Effector memory CD4-positive, alpha-beta T cell (primary cell): ENCODE results near the gene ZPLD1.

Source experiments
- DNase-seq, 3 donors: peaks; one replicate each; pipeline ENCODE4 v3.0.0-alpha.2; 2020
- H3K27ac ChIP-seq: 2 replicates; pipeline ENCODE4 v1.7.0; 2013; ENCODE audit warnings: mild to moderate bottlenecking, low read length, moderate library complexity; ENCODE audit not compliant: insufficient read depth, poor library complexity, severe bottlenecking
- H3K27me3 ChIP-seq: replicated peaks from 2 replicates; pipeline ENCODE4 v1.7.0; 2013; ENCODE audit warnings: mild to moderate bottlenecking, low read length; ENCODE audit not compliant: insufficient read depth, control insufficient read depth, poor library complexity, severe bottlenecking
- H3K36me3 ChIP-seq: 2 replicates; pipeline ENCODE4 v1.7.0; 2013; ENCODE audit warnings: mild to moderate bottlenecking, low read length, moderate library complexity; ENCODE audit not compliant: control insufficient read depth, insufficient read depth
- H3K4me1 ChIP-seq: 2 replicates; pipeline ENCODE4 v1.7.0; 2013; ENCODE audit warnings: low read length, mild to moderate bottlenecking; ENCODE audit not compliant: control insufficient read depth, insufficient read depth, poor library complexity, severe bottlenecking
- H3K4me3 ChIP-seq: 2 replicates; pipeline ENCODE4 v1.7.0; 2013; ENCODE audit warnings: low read length, low read depth, mild to moderate bottlenecking; ENCODE audit not compliant: insufficient read depth, poor library complexity, severe bottlenecking
- H3K9me3 ChIP-seq: 2 replicates; pipeline ENCODE4 v1.7.0; 2013; ENCODE audit warnings: mild to moderate bottlenecking, low read length, moderate library complexity; ENCODE audit not compliant: control insufficient read depth

ZPLD1 gene

GRCh38 chr3:102480139-102480538, 45.3 kb downstream of the ZPLD1 start:
- Histone ChIP-seq H3K9me3 (no peaks in the 10 kb centered on the region), H3K4me3 (no peak overlapping the region), H3K4me1 (no peaks in the 10 kb centered on the region), H3K27ac (no peak overlapping the region), H3K27me3 (no peaks in the 10 kb centered on the region), H3K36me3 (no peaks in the 10 kb centered on the region)
- no peak for DNase-seq

GRCh38 chr3:102481050-102481449, 46.2 kb downstream of the ZPLD1 start:
- Histone ChIP-seq H3K4me3 (no peak overlapping the region), H3K9me3 (no peaks in the 10 kb centered on the region), H3K4me1 (no peaks in the 10 kb centered on the region), H3K27me3 (no peaks in the 10 kb centered on the region), H3K36me3 (no peaks in the 10 kb centered on the region), H3K27ac (no peak overlapping the region)
- DNase-seq: no peak

- no peak for DNase-seq
- Histone ChIP-seq H3K27me3 (no peaks in the 10 kb centered on the region), H3K9me3 (no peaks in the 10 kb centered on the region), H3K36me3 (no peaks in the 10 kb centered on the region), H3K27ac (no peak overlapping the region), H3K4me1 (no peaks in the 10 kb centered on the region), H3K4me3 (no peak overlapping the region)
Observed at GRCh38 chr3:102483556-102483955, 48.7 kb downstream of the ZPLD1 start.

GRCh38 chr3:102484363-102484762, 49.5 kb downstream of the ZPLD1 start:
- H3K4me3 ChIP-seq: no peak overlapping the region
- H3K9me3 ChIP-seq: no peaks in the 10 kb centered on the region
- H3K27ac ChIP-seq: no peak overlapping the region
- no peaks in the 10 kb centered on the region for H3K27me3 ChIP-seq
- no peak for DNase-seq
- no peaks in the 10 kb centered on the region for H3K4me1 ChIP-seq
- no peaks in the 10 kb centered on the region for H3K36me3 ChIP-seq

- Histone ChIP-seq H3K4me3 (no peak overlapping the region), H3K27ac (no peak overlapping the region), H3K9me3 (no peaks in the 10 kb centered on the region), H3K36me3 (no peaks in the 10 kb centered on the region), H3K27me3 (no peaks in the 10 kb centered on the region), H3K4me1 (no peaks in the 10 kb centered on the region)
- DNase-seq: no peak
Observed at GRCh38 chr3:102485701-102486100, 50.9 kb downstream of the ZPLD1 start.

GRCh38 chr3:102488331-102488730, 53.5 kb downstream of the ZPLD1 start:
- no peak for DNase-seq
- no peak overlapping the region for H3K4me3 ChIP-seq
- H3K9me3 ChIP-seq: no peaks in the 10 kb centered on the region
- H3K27me3 ChIP-seq: no peaks in the 10 kb centered on the region
- H3K36me3 ChIP-seq: no peaks in the 10 kb centered on the region
- H3K4me1 ChIP-seq: no peaks in the 10 kb centered on the region
- H3K27ac ChIP-seq: no peak overlapping the region

GRCh38 chr3:102492300-102492699, 57.5 kb downstream of the ZPLD1 start:
- Histone ChIP-seq H3K27ac (no peak overlapping the region), H3K9me3 (no peaks in the 10 kb centered on the region), H3K4me1 (no peaks in the 10 kb centered on the region), H3K27me3 (no peaks in the 10 kb centered on the region), H3K36me3 (no peaks in the 10 kb centered on the region), H3K4me3 (no peak overlapping the region)
- DNase-seq: no peak

- DNase-seq: no peak
- Histone ChIP-seq H3K27me3 (no peaks in the 10 kb centered on the region), H3K4me3 (no peak overlapping the region), H3K9me3 (no peaks in the 10 kb centered on the region), H3K27ac (no peak overlapping the region), H3K4me1 (no peaks in the 10 kb centered on the region), H3K36me3 (no peaks in the 10 kb centered on the region)
Observed at GRCh38 chr3:102497571-102497970, 62.8 kb downstream of the ZPLD1 start.

GRCh38 chr3:102505542-102505941, 70.7 kb downstream of the ZPLD1 start:
- no peak overlapping the region for H3K27ac ChIP-seq
- H3K4me3 ChIP-seq: no peak overlapping the region
- no peaks in the 10 kb centered on the region for H3K4me1 ChIP-seq
- H3K9me3 ChIP-seq: no peaks in the 10 kb centered on the region
- DNase-seq: no peak
- H3K27me3 ChIP-seq: no peaks in the 10 kb centered on the region
- H3K36me3 ChIP-seq: no peaks in the 10 kb centered on the region

GRCh38 chr3:102510663-102511062, 75.8 kb downstream of the ZPLD1 start:
- Histone ChIP-seq H3K36me3 (no peaks in the 10 kb centered on the region), H3K27me3 (no peaks in the 10 kb centered on the region), H3K27ac (no peak overlapping the region), H3K4me1 (no peaks in the 10 kb centered on the region), H3K9me3 (no peaks in the 10 kb centered on the region), H3K4me3 (no peak overlapping the region)
- DNase-seq: no peak

- Histone ChIP-seq H3K36me3 (no peaks in the 10 kb centered on the region), H3K9me3 (no peaks in the 10 kb centered on the region)
- no peak for DNase-seq
Observed at GRCh38 chr3:102511168-102511567, 76.4 kb downstream of the ZPLD1 start.

More at GRCh38 chr3:102511168-102511567, 76.4 kb downstream of the ZPLD1 start:
- no peaks in the 10 kb centered on the region for H3K27me3 ChIP-seq
- no peak overlapping the region for H3K27ac ChIP-seq
- H3K4me3 ChIP-seq: no peak overlapping the region
- H3K4me1 ChIP-seq: no peaks in the 10 kb centered on the region
